ENCODE data around the gene SLC8A3.

DNA sequence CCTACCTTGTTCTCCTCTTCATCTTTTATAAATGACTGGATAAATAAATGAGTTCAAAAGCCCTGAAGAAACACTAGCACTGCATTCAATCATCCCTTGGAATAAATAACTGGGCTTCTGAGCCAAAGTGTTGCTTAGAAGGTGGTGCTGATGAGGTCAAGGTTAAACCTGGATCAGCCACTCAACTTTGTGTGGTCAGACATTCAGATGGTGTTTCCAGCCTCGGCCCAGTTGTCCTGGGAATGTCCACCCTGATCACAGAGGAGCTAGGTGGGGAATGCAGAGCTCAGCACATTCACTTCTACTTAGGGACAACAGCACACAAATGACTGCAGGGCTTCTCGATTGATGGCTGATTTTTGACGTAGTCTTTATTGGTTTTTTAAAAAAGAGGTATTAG, 88.7 kb downstream of the SLC8A3 start:
- TF ChIP-seq CTCF (IDR thresholded peaks at IDR 0.05; ENCODE audit: poor library complexity) (no peak), EZH2 (IDR thresholded peaks at IDR 0.05; ENCODE audit: borderline replicate concordance) (no peak)

Data from hepatocyte (in vitro differentiated cells).